ENCODE data around the gene ACY1. TPM values are rescaled to one million over a fixed set of nuclear protein-coding genes. Genes with fewer than 3 reads are reported as not detected.

Gene ACY1
- polyA plus RNA-seq, 1 of the 3 experiments (the other 2 are of a cell fraction), result 93.0 TPM

- H3K36me3 ChIP-seq (replicated peaks in 1 of 2; ENCODE audit: control insufficient read depth in 1 of 2, insufficient read depth in 2 of 2, low read length in 1 of 2), result no peaks in the 10 kb centered on the region
- peaks cover 3% of the 10 kb centered on the region for H3F3A ChIP-seq (replicated peaks; ENCODE audit: insufficient read depth)
- peaks cover 20 to 48% of the 10 kb centered on the region in 2 experiments for H3K4me1 ChIP-seq (ENCODE audit: control insufficient read depth in 1 of 2, insufficient read depth in 2 of 2, low read depth in 1 of 2, low read length in 1 of 2)
- no peaks in the 10 kb centered on the region for H3K27me3 ChIP-seq (ENCODE audit: insufficient read depth)
- H3K9me2 ChIP-seq, result no peaks in the 10 kb centered on the region
- H3K9ac ChIP-seq, result no peak overlapping the region
- ChIA-PET POLR2A (interaction anchor here (0.6 to 6.2 kb wide), 8 partner anchors 9 to 104 kb away, joined by 3 to 86 read pairs (median 4); partner anchors contain the start of genes DUSP7 and RRP9), CTCF (interaction anchor here (0.6 to 24.7 kb wide), 50 partner anchors 9 to 1243 kb away, joined by 3 to 983 read pairs (median 4); partner anchors contain the start of genes ABHD14A, ABHD14B, ACY1 and DUSP7)
- WGBS (ENCODE audit: low lambda C conversion rate), result 1% methylated on average over 13 of the region's 18 CpGs
- H2AFZ ChIP-seq (ENCODE audit: low read depth), result no peak overlapping the region
- DNase-seq, result peak; percentile 92
- H3K4me3 ChIP-seq (ENCODE audit: low read depth in 2 of 2, low read length in 1 of 2), result peak overlapping the region in 1 of 2 experiments; percentile 36; a peak in 1 of 4 replicates
- no peak overlapping the region; the same call in 1 of the 2 replicates for H3K4me2 ChIP-seq
- peak overlapping the region in 1 of 2 experiments; percentile 61; a peak in 2 of 4 replicates for H3K27ac ChIP-seq (ENCODE audit: low read depth in 2 of 2, low read length in 1 of 2)
- no peaks in the 10 kb centered on the region for H4K20me1 ChIP-seq (ENCODE audit: insufficient read depth)
- no peaks in the 10 kb centered on the region for H3K9me3 ChIP-seq
- no peaks in the 10 kb centered on the region for H3K79me2 ChIP-seq (ENCODE audit: insufficient read depth)
- TF ChIP-seq GATA2 (CRISPR knock-in tag; IDR thresholded peaks at IDR 0.05), result no peak
- TF ChIP-seq USF2 (IDR thresholded peaks at IDR 0.05; ENCODE audit: borderline replicate concordance, low read depth, low read length), result no peak
- no peak for TF ChIP-seq FOXM1 (IDR thresholded peaks at IDR 0.05; ENCODE audit: low read depth)
- peak; percentile 96 for TF ChIP-seq RAD21 (IDR thresholded peaks at IDR 0.05; ENCODE audit: low read length)
- peak; percentile 33; the same call in 1 of the 2 replicates for TF ChIP-seq RCOR1 (IDR thresholded peaks at IDR 0.05; ENCODE audit: low read length)
- no peak for TF ChIP-seq PBX3 (IDR thresholded peaks at IDR 0.05)
- no peak for TF ChIP-seq RXRA (IDR thresholded peaks at IDR 0.05; ENCODE audit: borderline replicate concordance, low read depth)
- no peak for TF ChIP-seq ZBTB33 (IDR thresholded peaks at IDR 0.05; ENCODE audit: borderline replicate concordance, low read depth)
- TF ChIP-seq FOXJ3 (CRISPR knock-in tag; IDR thresholded peaks at IDR 0.05), result no peak
- no peak for TF ChIP-seq REST (IDR thresholded peaks at IDR 0.05; ENCODE audit: low read depth, low read length)
- TF ChIP-seq POLR2AphosphoS5 (IDR thresholded peaks at IDR 0.05; ENCODE audit: low read depth, low read length), result no peak
- TF ChIP-seq MEF2A (IDR thresholded peaks at IDR 0.05; ENCODE audit: borderline replicate concordance, low read depth), result no peak
- peak; percentile 35 for TF ChIP-seq CHD2 (IDR thresholded peaks at IDR 0.05; ENCODE audit: low read length, partially characterized antibody)
- no peak for TF ChIP-seq MAX (IDR thresholded peaks at IDR 0.05; ENCODE audit: low read depth)
- no peak for TF ChIP-seq EZH2phosphoT487 (IDR thresholded peaks at IDR 0.05; ENCODE audit: borderline replicate concordance, low read depth)
- no peak for TF ChIP-seq TAF1 (IDR thresholded peaks at IDR 0.05; ENCODE audit: borderline replicate concordance, low read depth, low read length)
- no peak for TF ChIP-seq IRF3 (IDR thresholded peaks at IDR 0.05; ENCODE audit: low read depth, low read length)
- TF ChIP-seq ELF1 (IDR thresholded peaks at IDR 0.05), result no peak
- no peak for TF ChIP-seq GABPA (IDR thresholded peaks at IDR 0.05; ENCODE audit: low read depth)
- TF ChIP-seq SIN3A (IDR thresholded peaks at IDR 0.05; ENCODE audit: borderline replicate concordance, low read depth, low read length), result no peak
- no peak for TF ChIP-seq TCF12 (IDR thresholded peaks at IDR 0.05)
- TF ChIP-seq YY1 (IDR thresholded peaks at IDR 0.05; ENCODE audit: low read depth), result no peak
- no peak for TF ChIP-seq FOSL2 (IDR thresholded peaks at IDR 0.05; ENCODE audit: borderline replicate concordance, low read depth)
- 0 out of 2 replicates have a peak, but pooled peaks have one; percentile 26 for TF ChIP-seq MXI1 (IDR thresholded peaks at IDR 0.05; ENCODE audit: low read depth, low read length)
- no peak for TF ChIP-seq NRF1 (IDR thresholded peaks at IDR 0.05; ENCODE audit: low read depth, low read length)
These were observed 18.2 kb downstream of the ACY1 start for GRCh38 chr3:52001443-52001974.
